Neural progenitor cell (in vitro differentiated cells): Measurements from ENCODE around the gene TAMALIN. TPM values are rescaled to one million over a fixed set of nuclear protein-coding genes. Genes with fewer than 3 reads are reported as not detected.

ENCODE experiments used
- DNase-seq: peaks from one replicate; pipeline ENCODE4 v3.0.0-alpha.2; 2016; ENCODE audit warnings: low spot score
- H2AFZ ChIP-seq: fragments of 200-600 bp; sonication (generic); replicated peaks from 2 replicates; pipeline ENCODE4 v1.6.1; 2016; ENCODE audit warnings: antibody characterized with exemption
- H3F3A ChIP-seq: fragments of 200-600 bp; sonication (generic); 2 replicates; pipeline ENCODE4 v1.6.1; 2016; ENCODE audit warnings: antibody characterized with exemption, low read depth
- H3K27ac ChIP-seq: fragments of 200-600 bp; sonication (generic); 2 replicates; pipeline ENCODE4 v1.5.1; 2016; ENCODE audit warnings: mild to moderate bottlenecking
- H3K27me3 ChIP-seq: fragments of 200-600 bp; sonication (generic); 2 replicates; pipeline ENCODE4 v1.6.1; 2016; ENCODE audit warnings: mild to moderate bottlenecking, moderate library complexity
- H3K36me3 ChIP-seq: fragments of 200-600 bp; sonication (generic); 2 replicates; pipeline ENCODE4 v1.5.1; 2016
- H3K4me1 ChIP-seq: fragments of 200-600 bp; sonication (generic); 2 replicates; pipeline ENCODE4 v1.6.1; 2016; ENCODE audit warnings: mixed run types
- H3K4me2 ChIP-seq: fragments of 200-600 bp; sonication (generic); 2 replicates; pipeline ENCODE4 v1.6.1; 2016
- H3K4me3 ChIP-seq: fragments of 200-600 bp; sonication (generic); 2 replicates; pipeline ENCODE4 v1.5.1; 2016
- H3K79me2 ChIP-seq: fragments of 200-600 bp; sonication (generic); 2 replicates; pipeline ENCODE4 v1.6.1; 2016; ENCODE audit warnings: low read depth
- H3K9ac ChIP-seq: fragments of 200-600 bp; sonication (generic); 2 replicates; pipeline ENCODE4 v1.6.1; 2016
- H3K9me3 ChIP-seq: fragments of 200-600 bp; sonication (generic); 2 replicates; pipeline ENCODE4 v1.5.1; 2016; ENCODE audit warnings: low read depth
- H4K20me1 ChIP-seq: fragments of 200-600 bp; sonication (generic); 2 replicates; pipeline ENCODE4 v1.6.1; 2016; ENCODE audit warnings: low read depth
- H3K27ac Mint-ChIP-seq: 3 replicates; pipeline ENCODE4 v1.8.0; 2021; ENCODE audit warnings: mixed read lengths
- H3K27me3 Mint-ChIP-seq: 2 replicates; pipeline ENCODE4 v1.8.0; 2022; ENCODE audit warnings: low read depth, mild to moderate bottlenecking, inconsistent platforms, moderate library complexity, mixed read lengths; ENCODE audit not compliant: insufficient read depth
- H3K36me3 Mint-ChIP-seq: 3 replicates; pipeline ENCODE4 v1.8.0; 2021; ENCODE audit warnings: mixed read lengths
- H3K4me1 Mint-ChIP-seq: 3 replicates; pipeline ENCODE4 v1.8.0; 2021; ENCODE audit warnings: mixed read lengths
- H3K4me3 Mint-ChIP-seq: 3 replicates; pipeline ENCODE4 v1.8.0; 2021; ENCODE audit warnings: mild to moderate bottlenecking, moderate library complexity, mixed read lengths
- H3K9me3 Mint-ChIP-seq: 3 replicates; pipeline ENCODE4 v1.8.0; 2020; ENCODE audit warnings: mixed read lengths
- CTCF ChIP-seq: fragments of 200-600 bp; sonication (generic); IDR thresholded peaks from 2 replicates; pipeline ENCODE4 v1.5.1; 2017; ENCODE audit warnings: antibody characterized with exemption, mild to moderate bottlenecking
- EZH2 ChIP-seq: fragments of 200-600 bp; sonication (generic); IDR thresholded peaks from 2 replicates; pipeline ENCODE4 v1.6.1; 2017; ENCODE audit warnings: antibody characterized with exemption, mild to moderate bottlenecking, moderate library complexity
- EZH2phosphoT487 ChIP-seq: fragments of 200-600 bp; sonication (generic); IDR thresholded peaks from 2 replicates; pipeline ENCODE4 v1.6.1; 2017; ENCODE audit warnings: antibody characterized with exemption
- total RNA-seq: library from RNA; depleted of rRNA; stranded (reverse); fragments of >200 nt; gene quantifications from 2 replicates; pipeline ENCODE4 v1.2.3, GENCODE V29; 2015; ENCODE audit warnings: low replicate concordance

Gene TAMALIN
- total RNA-seq, 1 donor from 2014 or later = 1.1 TPM

GRCh38 chr12:52015532-52016041 lies 8.8 kb downstream of the TAMALIN start:
- Histone ChIP-seq H3K36me3 (no peaks in the 10 kb centered on the region), H3K9me3 (no peaks in the 10 kb centered on the region), H3K27ac (no peak overlapping the region), H3K4me3 (no peak overlapping the region), H3K79me2 (no peaks in the 10 kb centered on the region), H3K27me3 (peaks cover 50% of the 10 kb centered on the region), H3K4me2 (no peak overlapping the region), H3F3A (peaks cover 26% of the 10 kb centered on the region), H2AFZ (no peak overlapping the region), H4K20me1 (peaks cover 11% of the 10 kb centered on the region), H3K9ac (no peak overlapping the region), H3K4me1 (peaks cover 10% of the 10 kb centered on the region)
- Mint-ChIP-seq H3K27ac (no peak overlapping the region), H3K4me3 (no peak overlapping the region), H3K9me3 (no peaks in the 10 kb centered on the region), H3K36me3 (peaks cover 10% of the 10 kb centered on the region), H3K27me3 (peaks cover 9% of the 10 kb centered on the region), H3K4me1 (peaks cover 24% of the 10 kb centered on the region)
- no peak for DNase-seq
- TF ChIP-seq EZH2 (no peak), EZH2phosphoT487 (no peak), CTCF (no peak)

DNA sequence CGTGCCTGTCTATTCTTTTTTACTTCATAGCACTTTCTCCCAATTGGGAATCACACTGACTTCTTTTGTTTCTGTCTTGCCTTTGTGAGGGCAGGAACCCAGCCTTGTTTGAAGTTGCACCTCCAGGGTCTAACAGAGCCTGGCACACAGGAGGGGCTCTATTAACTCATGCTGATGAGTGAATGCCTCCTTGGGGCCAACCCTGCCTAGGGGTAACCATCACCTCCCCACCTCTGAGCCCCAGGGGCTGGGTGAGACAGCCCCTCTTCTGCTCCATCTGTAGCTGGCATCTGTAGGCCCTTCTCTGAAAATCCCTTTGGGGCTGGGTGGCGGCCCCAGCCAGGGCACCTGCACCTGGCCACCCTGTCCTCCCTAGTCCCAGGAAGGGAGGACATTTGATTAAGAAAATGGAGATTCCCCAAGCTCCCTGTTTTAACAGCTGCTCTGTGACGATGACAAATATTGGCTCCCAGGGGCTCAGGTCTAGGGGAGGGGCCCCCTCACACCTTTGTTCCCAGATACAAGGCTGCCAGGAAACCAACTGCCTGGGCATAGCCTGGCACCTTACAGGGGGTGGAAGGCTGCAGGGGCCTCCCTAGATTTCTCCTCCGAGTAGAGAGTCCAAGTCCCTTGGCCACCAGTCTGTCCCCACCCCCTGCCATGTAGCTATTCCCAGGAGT lies 11.8 kb downstream of the TAMALIN start:
- H3K27me3 ChIP-seq = peaks cover 73% of the 10 kb centered on the region
- H3F3A ChIP-seq = peaks cover 16% of the 10 kb centered on the region
- H2AFZ ChIP-seq = no peak overlapping the region
- TF ChIP-seq CTCF (no peak), EZH2 (no peak), EZH2phosphoT487 (no peak)
- H3K36me3 ChIP-seq = no peaks in the 10 kb centered on the region
- H3K27me3 Mint-ChIP-seq = peaks cover 17% of the 10 kb centered on the region
- no peak overlapping the region for H3K27ac ChIP-seq
- H3K79me2 ChIP-seq = no peaks in the 10 kb centered on the region
- H3K4me3 ChIP-seq = no peak overlapping the region
- H3K4me2 ChIP-seq = no peak overlapping the region
- peaks cover 22% of the 10 kb centered on the region for H3K4me1 Mint-ChIP-seq
- peaks cover 1% of the 10 kb centered on the region for H3K36me3 Mint-ChIP-seq
- H4K20me1 ChIP-seq = peaks cover 11% of the 10 kb centered on the region
- peaks cover 5% of the 10 kb centered on the region for H3K4me1 ChIP-seq
- no peaks in the 10 kb centered on the region for H3K9me3 Mint-ChIP-seq
- H3K4me3 Mint-ChIP-seq = no peak overlapping the region
- H3K9me3 ChIP-seq = no peaks in the 10 kb centered on the region
- no peak overlapping the region for H3K27ac Mint-ChIP-seq
- H3K9ac ChIP-seq = no peak overlapping the region
- DNase-seq = no peak

- Histone ChIP-seq H3K9me3 (no peaks in the 10 kb centered on the region), H3K27ac (no peak overlapping the region), H3K4me2 (no peak overlapping the region), H3K27me3 (peaks cover 73% of the 10 kb centered on the region), H2AFZ (no peak overlapping the region), H3K9ac (no peak overlapping the region), H3K4me1 (peaks cover 3% of the 10 kb centered on the region), H3K79me2 (no peaks in the 10 kb centered on the region), H3F3A (peaks cover 13% of the 10 kb centered on the region), H3K4me3 (no peak overlapping the region), H3K36me3 (no peaks in the 10 kb centered on the region), H4K20me1 (peaks cover 7% of the 10 kb centered on the region)
- Mint-ChIP-seq H3K27ac (no peak overlapping the region), H3K27me3 (peaks cover 15% of the 10 kb centered on the region), H3K4me3 (no peak overlapping the region), H3K36me3 (no peaks in the 10 kb centered on the region), H3K4me1 (peaks cover 26% of the 10 kb centered on the region), H3K9me3 (no peaks in the 10 kb centered on the region)
- no peak for TF ChIP-seq CTCF
- no peak for TF ChIP-seq EZH2
- TF ChIP-seq EZH2phosphoT487 = no peak
- no peak for DNase-seq
These were observed 12.5 kb downstream of the TAMALIN start for GRCh38 chr12:52019113-52019770.
